Fibroblast of the aortic adventitia (primary cell): ENCODE results near the gene SCAF4. TPM values are rescaled to one million over a fixed set of nuclear protein-coding genes. Genes with fewer than 3 reads are reported as not detected.
A peak's percentile ranks its signal among the peaks of the same experiment; 100 is the strongest.

Experiments used
- DNase-seq: peaks from one replicate; pipeline ENCODE4 v3.0.0-alpha.2; 2010; ENCODE audit warnings: low read depth
- H3K4me3 ChIP-seq: 2 replicates; pipeline ENCODE4 v1.5.1; 2011; ENCODE audit warnings: low read depth, mild to moderate bottlenecking, control low read depth, low read length, moderate library complexity
- CTCF ChIP-seq: IDR thresholded peaks from 2 replicates; pipeline ENCODE4 v1.5.1; 2011; ENCODE audit warnings: mild to moderate bottlenecking, low read length, control low read depth, inconsistent platforms; ENCODE audit not compliant: insufficient read depth
- total RNA-seq: library from RNA; depleted of rRNA; stranded (reverse); fragments of >200 nt; gene quantifications from 2 replicates; pipeline ENCODE4 v1.2.3, GENCODE V29; 2012; ENCODE audit warnings: low replicate concordance

Gene SCAF4
- total RNA-seq, 1 donor = 14.5 TPM

GRCh38 chr21:31731056-31731856, 662 bp downstream of the SCAF4 start:
- peak; percentile 14 for TF ChIP-seq CTCF
- no peak for DNase-seq

GRCh38 chr21:31730712-31731055, 1.2 kb downstream of the SCAF4 start:
- DNase-seq = peak; percentile 40
- H3K4me3 ChIP-seq = peak overlapping the region; percentile 76
- no peak for TF ChIP-seq CTCF

More at GRCh38 chr21:31731056-31731856, 662 bp downstream of the SCAF4 start:
- H3K4me3 ChIP-seq = peak overlapping the region; percentile 76

GRCh38 chr21:31729622-31730343, 2.1 kb downstream of the SCAF4 start:
- H3K4me3 ChIP-seq = peak overlapping the region; percentile 76
- no peak for DNase-seq
- no peak for TF ChIP-seq CTCF

- TF ChIP-seq CTCF = no peak
- DNase-seq = no peak
- H3K4me3 ChIP-seq = peak overlapping the region; percentile 23
Observed at GRCh38 chr21:31728952-31729351, 3.0 kb downstream of the SCAF4 start.

- no peak for TF ChIP-seq CTCF
- no peak for DNase-seq
- no peak overlapping the region for H3K4me3 ChIP-seq
Observed at GRCh38 chr21:31728191-31728590, 3.7 kb downstream of the SCAF4 start.

- no peak for DNase-seq
- TF ChIP-seq CTCF = no peak
- no peak overlapping the region for H3K4me3 ChIP-seq
Observed at GRCh38 chr21:31727181-31727580, 4.7 kb downstream of the SCAF4 start.
